Fibroblast of the aortic adventitia (primary cell): ENCODE data around the gene ACER2. TPM values are rescaled to one million over a fixed set of nuclear protein-coding genes. Genes with fewer than 3 reads are reported as not detected.

Source experiments
- DNase-seq: peaks from one replicate; pipeline ENCODE4 v3.0.0-alpha.2; 2010; ENCODE audit warnings: low read depth
- H3K4me3 ChIP-seq: 2 replicates; pipeline ENCODE4 v1.5.1; 2011; ENCODE audit warnings: low read depth, mild to moderate bottlenecking, control low read depth, low read length, moderate library complexity
- CTCF ChIP-seq: IDR thresholded peaks from 2 replicates; pipeline ENCODE4 v1.5.1; 2011; ENCODE audit warnings: mild to moderate bottlenecking, low read length, control low read depth, inconsistent platforms; ENCODE audit not compliant: insufficient read depth
- total RNA-seq: library from RNA; depleted of rRNA; stranded (reverse); fragments of >200 nt; gene quantifications from 2 replicates; pipeline ENCODE4 v1.2.3, GENCODE V29; 2012; ENCODE audit warnings: low replicate concordance

The ACER2 gene
- total RNA-seq, 1 donor: 2.4 TPM

- TF ChIP-seq CTCF: no peak
- DNase-seq: no peak
Observed at GRCh38 chr9:19481121-19481870, 72.5 kb downstream of the ACER2 start.

GRCh38 chr9:19481971-19482404, 73.2 kb downstream of the ACER2 start:
- H3K4me3 ChIP-seq: no peak overlapping the region
- no peak for DNase-seq
- no peak for TF ChIP-seq CTCF

More at GRCh38 chr9:19481121-19481870, 72.5 kb downstream of the ACER2 start:
- H3K4me3 ChIP-seq: no peak overlapping the region

GRCh38 chr9:19484699-19485098, 75.9 kb downstream of the ACER2 start:
- no peak for TF ChIP-seq CTCF
- no peak for DNase-seq
- no peak overlapping the region for H3K4me3 ChIP-seq

- no peak for TF ChIP-seq CTCF
- DNase-seq: no peak
- H3K4me3 ChIP-seq: no peak overlapping the region
Observed at GRCh38 chr9:19485193-19485592, 76.4 kb downstream of the ACER2 start.

- DNase-seq: peak; percentile 7
- H3K4me3 ChIP-seq: no peak overlapping the region
- no peak for TF ChIP-seq CTCF
Observed at GRCh38 chr9:19486803-19487202, 78.0 kb downstream of the ACER2 start.

GRCh38 chr9:19488721-19489120, 79.9 kb downstream of the ACER2 start:
- TF ChIP-seq CTCF: no peak
- no peak overlapping the region for H3K4me3 ChIP-seq
- no peak for DNase-seq

- H3K4me3 ChIP-seq: no peak overlapping the region
- DNase-seq: no peak
- TF ChIP-seq CTCF: no peak
Observed at GRCh38 chr9:19490269-19490668, 81.5 kb downstream of the ACER2 start.
